Measurements from ENCODE around the gene LILRB3. TPM values are rescaled to one million over a fixed set of nuclear protein-coding genes. Genes with fewer than 3 reads are reported as not detected.
"Not testable (repeated sequence)": the region's sequence is repeated elsewhere in the genome, so short reads cannot be mapped to it uniquely, and the experiment has no call there.

Gene LILRB3
- total RNA-seq = 1.4 TPM
- 1 to 10 TPM; 1.6 to 4.2 (median 2.9) TPM for polyA plus RNA-seq (ENCODE audit: insufficient read depth in 1 of 8, insufficient read length in 8 of 8, low replicate concordance in 1 of 8)
- long read RNA-seq, donor 1 = 0 reads
- long read RNA-seq, donor 2 = 0 reads
- long read RNA-seq, donor 3 = 0 reads
- long read RNA-seq, donor 4 = 0 reads
- long read RNA-seq, donor 5 = 0 reads
- long read RNA-seq, donor 6 = 0 reads
- long read RNA-seq, donor 7 = 0 reads
- long read RNA-seq, donor 8 = 0 reads
- long read RNA-seq, donor 9 = 0 reads
- long read RNA-seq, donor 10 = 0 reads
- long read RNA-seq, donor 11, partial matches to known transcripts = 0 of 1 reads
- long read RNA-seq, donor 11, other reads (novel, unspliced or antisense) = 0 of 1 reads

- H3K4me3 ChIP-seq (ENCODE audit: low read length) = not testable (repeated sequence)
Measured at GRCh38 chr19:54222474-54223276, at the start of gene LILRB3. Gene LILRB3 (minus strand): TSS chr19:54223007. CDS start chr19:54222976, 31 bp downstream.

GRCh38 chr19:54272181-54272580, 49.4 kb upstream of the LILRB3 start:
- not testable (repeated sequence) for H3K27ac ChIP-seq (ENCODE audit: low read length); DNase-seq; H3K27me3 ChIP-seq (ENCODE audit: control insufficient read depth, insufficient read depth, low read length); H3K36me3 ChIP-seq (ENCODE audit: control insufficient read depth, insufficient read depth, low read length); H3K9me3 ChIP-seq (replicated peaks; ENCODE audit: control insufficient read depth, low read depth, low read length); H3K4me3 ChIP-seq (ENCODE audit: low read length); H3K4me1 ChIP-seq (ENCODE audit: control insufficient read depth, insufficient read depth, low read length)
- WGBS (ENCODE audit: insufficient coverage) = 47% methylated on average over 4 of the region's 5 CpGs

More at GRCh38 chr19:54222474-54223276, at the start of gene LILRB3:
- H3K4me1 ChIP-seq (ENCODE audit: control insufficient read depth, insufficient read depth, low read length); DNase-seq; H3K27ac ChIP-seq (ENCODE audit: low read length); H3K36me3 ChIP-seq (ENCODE audit: control insufficient read depth, insufficient read depth, low read length); H3K9me3 ChIP-seq (replicated peaks; ENCODE audit: control insufficient read depth, low read depth, low read length); H3K27me3 ChIP-seq (ENCODE audit: control insufficient read depth, insufficient read depth, low read length): not testable (repeated sequence)
- 57% methylated on average over 10 of the region's 16 CpGs for WGBS (ENCODE audit: insufficient coverage)

GRCh38 chr19:54271587-54271986, 48.8 kb upstream of the LILRB3 start:
- not testable (repeated sequence) for H3K27me3 ChIP-seq (ENCODE audit: control insufficient read depth, insufficient read depth, low read length); DNase-seq; H3K9me3 ChIP-seq (replicated peaks; ENCODE audit: control insufficient read depth, low read depth, low read length); H3K4me3 ChIP-seq (ENCODE audit: low read length); H3K4me1 ChIP-seq (ENCODE audit: control insufficient read depth, insufficient read depth, low read length); H3K36me3 ChIP-seq (ENCODE audit: control insufficient read depth, insufficient read depth, low read length)
- peak overlapping the region; percentile 42 for H3K27ac ChIP-seq (ENCODE audit: low read length)
- WGBS (ENCODE audit: insufficient coverage) = no CpG with 5 or more reads among the region's 4 CpGs

GRCh38 chr19:54271106-54271505, 48.3 kb upstream of the LILRB3 start:
- WGBS (ENCODE audit: insufficient coverage) = 81% methylated on average over 5 of the region's 8 CpGs
- H3K27me3 ChIP-seq (ENCODE audit: control insufficient read depth, insufficient read depth, low read length) = no peaks in the 10 kb centered on the region
- DNase-seq = peak; percentile 57
- H3K4me3 ChIP-seq (ENCODE audit: low read length) = no peak overlapping the region
- no peaks in the 10 kb centered on the region for H3K9me3 ChIP-seq (replicated peaks; ENCODE audit: control insufficient read depth, low read depth, low read length)
- no peaks in the 10 kb centered on the region for H3K4me1 ChIP-seq (ENCODE audit: control insufficient read depth, insufficient read depth, low read length)
- no peaks in the 10 kb centered on the region for H3K36me3 ChIP-seq (ENCODE audit: control insufficient read depth, insufficient read depth, low read length)
- H3K27ac ChIP-seq (ENCODE audit: low read length) = peak overlapping the region; percentile 42

- Histone ChIP-seq H3K27ac (ENCODE audit: low read length) (no peak overlapping the region), H3K4me1 (ENCODE audit: control insufficient read depth, insufficient read depth, low read length) (no peaks in the 10 kb centered on the region), H3K4me3 (ENCODE audit: low read length) (no peak overlapping the region), H3K27me3 (ENCODE audit: control insufficient read depth, insufficient read depth, low read length) (no peaks in the 10 kb centered on the region), H3K9me3 (replicated peaks; ENCODE audit: control insufficient read depth, low read depth, low read length) (no peaks in the 10 kb centered on the region), H3K36me3 (ENCODE audit: control insufficient read depth, insufficient read depth, low read length) (no peaks in the 10 kb centered on the region)
- no peak for DNase-seq
- WGBS (ENCODE audit: insufficient coverage) = no CpG with 5 or more reads among the region's 2 CpGs
Measured at GRCh38 chr19:54268936-54269335, 46.1 kb upstream of the LILRB3 start.

- WGBS (ENCODE audit: insufficient coverage) = 0% methylated on average over 2 of the region's 6 CpGs
- Histone ChIP-seq H3K36me3 (ENCODE audit: control insufficient read depth, insufficient read depth, low read length) (no peaks in the 10 kb centered on the region), H3K27ac (ENCODE audit: low read length) (no peak overlapping the region), H3K4me3 (ENCODE audit: low read length) (no peak overlapping the region), H3K27me3 (ENCODE audit: control insufficient read depth, insufficient read depth, low read length) (no peaks in the 10 kb centered on the region), H3K4me1 (ENCODE audit: control insufficient read depth, insufficient read depth, low read length) (no peaks in the 10 kb centered on the region), H3K9me3 (replicated peaks; ENCODE audit: control insufficient read depth, low read depth, low read length) (no peaks in the 10 kb centered on the region)
- DNase-seq = peak; percentile 62
Measured at GRCh38 chr19:54266133-54266532, 43.3 kb upstream of the LILRB3 start.

GRCh38 chr19:54262470-54262869, 39.7 kb upstream of the LILRB3 start:
- Histone ChIP-seq H3K4me3 (ENCODE audit: low read length) (no peak overlapping the region), H3K27me3 (ENCODE audit: control insufficient read depth, insufficient read depth, low read length) (no peaks in the 10 kb centered on the region), H3K9me3 (replicated peaks; ENCODE audit: control insufficient read depth, low read depth, low read length) (no peaks in the 10 kb centered on the region), H3K36me3 (ENCODE audit: control insufficient read depth, insufficient read depth, low read length) (no peaks in the 10 kb centered on the region), H3K27ac (ENCODE audit: low read length) (no peak overlapping the region), H3K4me1 (ENCODE audit: control insufficient read depth, insufficient read depth, low read length) (no peaks in the 10 kb centered on the region)
- WGBS (ENCODE audit: insufficient coverage) = no CpG with 5 or more reads among the region's 2 CpGs
- DNase-seq = no peak

- Histone ChIP-seq H3K36me3 (ENCODE audit: control insufficient read depth, insufficient read depth, low read length) (no peaks in the 10 kb centered on the region), H3K27me3 (ENCODE audit: control insufficient read depth, insufficient read depth, low read length) (no peaks in the 10 kb centered on the region), H3K9me3 (replicated peaks; ENCODE audit: control insufficient read depth, low read depth, low read length) (no peaks in the 10 kb centered on the region), H3K4me3 (ENCODE audit: low read length) (no peak overlapping the region), H3K4me1 (ENCODE audit: control insufficient read depth, insufficient read depth, low read length) (no peaks in the 10 kb centered on the region), H3K27ac (ENCODE audit: low read length) (no peak overlapping the region)
- DNase-seq = no peak
- WGBS (ENCODE audit: insufficient coverage) = 64% methylated on average over 7 of the region's 11 CpGs
Measured at GRCh38 chr19:54262066-54262465, 39.3 kb upstream of the LILRB3 start.

- Histone ChIP-seq H3K4me1 (ENCODE audit: control insufficient read depth, insufficient read depth, low read length) (no peaks in the 10 kb centered on the region), H3K36me3 (ENCODE audit: control insufficient read depth, insufficient read depth, low read length) (no peaks in the 10 kb centered on the region), H3K4me3 (ENCODE audit: low read length) (peak within 1 kb of the TSS; percentile 12), H3K9me3 (replicated peaks; ENCODE audit: control insufficient read depth, low read depth, low read length) (no peaks in the 10 kb centered on the region), H3K27me3 (ENCODE audit: control insufficient read depth, insufficient read depth, low read length) (no peaks in the 10 kb centered on the region), H3K27ac (ENCODE audit: low read length) (no peak within 1 kb of the TSS)
- peak; percentile 37 for DNase-seq
- WGBS (ENCODE audit: insufficient coverage) = 66% methylated on average over 7 of the region's 9 CpGs
Measured at GRCh38 chr19:54257116-54257480, 34.3 kb upstream of the LILRB3 start, which contains the start of gene LILRB5. Gene LILRB5 (minus strand): TSS chr19:54257273. CDS start chr19:54257193, 80 bp downstream.
